Hepatocyte (in vitro differentiated cells): Measurements from ENCODE around the gene A3GALT2. TPM values are rescaled to one million over a fixed set of nuclear protein-coding genes. Genes with fewer than 3 reads are reported as not detected.

ENCODE experiments used
- DNase-seq: peaks from one replicate; pipeline ENCODE4 v3.0.0-alpha.2; 2016; ENCODE audit warnings: low spot score
- H2AFZ ChIP-seq: fragments of 200-600 bp; sonication (generic); 2 replicates; pipeline ENCODE4 v1.6.0; 2016; ENCODE audit warnings: antibody characterized with exemption, mild to moderate bottlenecking
- H3K27ac ChIP-seq: fragments of 200-600 bp; sonication (generic); 2 replicates; pipeline ENCODE4 v1.5.1; 2016; ENCODE audit warnings: mild to moderate bottlenecking
- H3K27me3 ChIP-seq: fragments of 200-600 bp; sonication (generic); 2 replicates; pipeline ENCODE4 v1.6.1; 2016
- H3K36me3 ChIP-seq: fragments of 200-600 bp; sonication (generic); replicated peaks from 2 replicates; pipeline ENCODE4 v1.5.1; 2016; ENCODE audit warnings: low read depth; ENCODE audit not compliant: insufficient read depth
- H3K4me1 ChIP-seq: fragments of 200-600 bp; sonication (generic); 2 replicates; pipeline ENCODE4 v1.5.1; 2016; ENCODE audit warnings: mild to moderate bottlenecking, moderate library complexity; ENCODE audit not compliant: insufficient read depth
- H3K4me2 ChIP-seq: fragments of 200-600 bp; sonication (generic); 2 replicates; pipeline ENCODE4 v1.6.0; 2016
- H3K4me3 ChIP-seq: fragments of 200-600 bp; sonication (generic); 2 replicates; pipeline ENCODE4 v1.5.1; 2016; ENCODE audit warnings: mild to moderate bottlenecking
- H3K79me2 ChIP-seq: fragments of 200-600 bp; sonication (generic); 2 replicates; pipeline ENCODE4 v1.6.0; 2017; ENCODE audit warnings: mild to moderate bottlenecking
- H3K9me2 ChIP-seq: fragments of 200-600 bp; sonication (generic); replicated peaks from 2 replicates; pipeline ENCODE4 v1.6.0; 2017; ENCODE audit warnings: mild to moderate bottlenecking; ENCODE audit not compliant: insufficient read depth
- H3K9me3 ChIP-seq: fragments of 200-600 bp; sonication (generic); 2 replicates; pipeline ENCODE4 v1.5.1; 2016; ENCODE audit warnings: low read depth, mild to moderate bottlenecking
- H4K20me1 ChIP-seq: fragments of 200-600 bp; sonication (generic); 2 replicates; pipeline ENCODE4 v1.6.0; 2016; ENCODE audit warnings: mild to moderate bottlenecking; ENCODE audit not compliant: insufficient read depth, poor library complexity, severe bottlenecking
- CTCF ChIP-seq: fragments of 200-600 bp; sonication (generic); IDR thresholded peaks from 2 replicates; pipeline ENCODE4 v1.5.1; 2016; ENCODE audit warnings: antibody characterized with exemption, mild to moderate bottlenecking; ENCODE audit not compliant: poor library complexity
- EZH2 ChIP-seq: fragments of 200-600 bp; sonication (generic); IDR thresholded peaks from 2 replicates; pipeline ENCODE4 v1.6.1; 2016; ENCODE audit warnings: antibody characterized with exemption, mild to moderate bottlenecking, borderline replicate concordance
- EZH2phosphoT487 ChIP-seq: fragments of 200-600 bp; sonication (generic); IDR thresholded peaks from one replicate; pipeline ENCODE4 v1.6.1; 2018; ENCODE audit warnings: antibody characterized with exemption, mild to moderate bottlenecking, low read depth, moderate library complexity; ENCODE audit not compliant: unreplicated experiment, severe bottlenecking
- WGBS: methylation state at CpG from one replicate; pipeline ENCODE4 v1.1.6; 2016; ENCODE audit warnings: low lambda C conversion rate; ENCODE audit errors: missing lambda C conversion rate; 5-methylcytosine and 5-hydroxymethylcytosine counted together
- polyA plus RNA-seq: library from polyadenylated mRNA; unstranded; fragments of >200 nt; fragmentation: Nextera tagmentation; extraction: Ambion mirVana; gene quantifications from 2 replicates; pipeline ENCODE4 v1.2.1, GENCODE V29; 2016
- total RNA-seq: library from RNA; depleted of rRNA; stranded (reverse); fragments of >200 nt; gene quantifications from 2 replicates; pipeline ENCODE4 v1.2.3, GENCODE V29; 2014

Gene A3GALT2
- total and polyA plus RNA-seq, 2 experiments from 2014 or later = not detected

DNA sequence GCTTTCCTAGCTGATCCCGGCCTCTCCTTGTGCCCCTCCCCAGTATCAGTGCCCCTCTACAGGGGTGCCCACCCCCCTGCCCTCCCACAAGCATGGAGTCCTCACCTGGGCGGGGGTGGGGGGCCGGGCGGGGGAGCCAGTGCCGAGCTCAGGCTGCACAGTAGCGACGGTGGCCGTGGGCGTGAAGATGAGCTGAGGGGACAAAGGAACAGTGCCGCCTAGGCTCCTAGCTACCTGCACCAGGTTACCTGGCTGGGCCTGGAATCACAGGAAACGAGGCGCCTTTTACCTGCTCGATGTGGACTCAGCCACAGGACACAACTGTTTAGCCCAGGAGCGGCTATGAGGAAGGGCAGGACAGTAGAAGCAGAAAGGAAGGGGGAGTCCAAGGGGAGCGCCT lies 47.5 kb upstream of the A3GALT2 start:
- Histone ChIP-seq H3K36me3 (no peaks in the 10 kb centered on the region), H4K20me1 (no peaks in the 10 kb centered on the region), H2AFZ (no peak overlapping the region), H3K4me1 (peaks cover 26% of the 10 kb centered on the region), H3K4me3 (no peak overlapping the region), H3K9me3 (no peaks in the 10 kb centered on the region), H3K27ac (no peak overlapping the region), H3K4me2 (no peak overlapping the region), H3K9me2 (no peaks in the 10 kb centered on the region), H3K27me3 (no peaks in the 10 kb centered on the region), H3K79me2 (no peaks in the 10 kb centered on the region)
- TF ChIP-seq CTCF = no peak
- TF ChIP-seq EZH2 = no peak
- no peak for TF ChIP-seq EZH2phosphoT487
- 92% methylated on average over 8 of the region's 15 CpGs for WGBS
- no peak for DNase-seq

- Histone ChIP-seq H3K9me2 (no peaks in the 10 kb centered on the region), H3K4me3 (no peak overlapping the region), H3K36me3 (no peaks in the 10 kb centered on the region), H3K27me3 (no peaks in the 10 kb centered on the region), H3K9me3 (no peaks in the 10 kb centered on the region), H3K27ac (no peak overlapping the region), H3K4me1 (peaks cover 32% of the 10 kb centered on the region), H3K79me2 (no peaks in the 10 kb centered on the region), H2AFZ (no peak overlapping the region), H3K4me2 (peak overlapping the region; percentile 18), H4K20me1 (no peaks in the 10 kb centered on the region)
- TF ChIP-seq CTCF (peak; percentile 98), EZH2 (no peak), EZH2phosphoT487 (no peak)
- DNase-seq = peak; percentile 92
- WGBS = 41% methylated on average over 23 of the region's 23 CpGs
Measured at GRCh38 chr1:33367485-33368405, 46.8 kb upstream of the A3GALT2 start.

DNA sequence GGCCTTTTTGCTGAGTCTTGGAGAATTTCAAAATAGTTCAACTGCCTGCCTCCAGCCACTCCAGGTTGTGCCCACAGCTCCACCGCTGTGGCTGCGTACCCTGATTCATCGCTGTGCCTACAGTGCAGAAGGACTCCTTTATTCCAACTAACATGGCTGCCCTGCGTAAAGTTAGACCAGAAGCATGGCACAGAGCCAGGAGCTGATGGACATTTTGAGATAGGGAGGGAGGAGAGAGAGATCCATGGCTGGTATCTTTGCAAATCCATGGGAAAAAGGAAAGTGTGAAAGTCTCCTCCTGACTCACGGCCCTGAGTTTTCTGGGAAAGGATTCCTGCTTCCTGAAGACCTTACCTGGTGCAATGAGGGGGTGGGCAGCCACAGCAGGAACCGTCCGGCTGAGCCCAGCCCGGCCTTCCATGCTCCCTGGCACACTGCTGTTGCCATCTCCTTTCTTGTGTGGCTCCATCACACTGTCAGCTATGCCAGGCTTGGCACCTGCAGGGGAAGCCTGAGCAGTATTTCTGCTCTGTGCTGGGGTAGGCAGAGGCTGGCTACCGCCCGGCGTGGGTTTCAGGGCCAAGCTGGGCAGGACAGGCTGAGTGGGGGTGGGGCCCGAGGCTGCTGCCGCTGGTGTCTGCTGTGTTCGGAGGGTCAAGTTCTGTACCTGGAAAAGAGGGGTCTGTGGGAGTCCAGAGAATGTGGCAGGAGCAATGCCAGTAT lies 46.0 kb upstream of the A3GALT2 start:
- no peak overlapping the region for H3K4me2 ChIP-seq
- H3K27me3 ChIP-seq = no peaks in the 10 kb centered on the region
- H3K9me2 ChIP-seq = no peaks in the 10 kb centered on the region
- no peaks in the 10 kb centered on the region for H3K9me3 ChIP-seq
- H4K20me1 ChIP-seq = no peaks in the 10 kb centered on the region
- H3K4me3 ChIP-seq = no peak overlapping the region
- TF ChIP-seq CTCF (no peak), EZH2phosphoT487 (no peak), EZH2 (no peak)
- H3K79me2 ChIP-seq = no peaks in the 10 kb centered on the region
- 84% methylated on average over 14 of the region's 14 CpGs for WGBS
- DNase-seq = no peak
- H2AFZ ChIP-seq = no peak overlapping the region
- no peak overlapping the region for H3K27ac ChIP-seq
- peaks cover 40% of the 10 kb centered on the region for H3K4me1 ChIP-seq
- H3K36me3 ChIP-seq = no peaks in the 10 kb centered on the region
